Endothelial cell of umbilical vein (primary cell): ENCODE data around the gene ESYT2. TPM values are rescaled to one million over a fixed set of nuclear protein-coding genes. Genes with fewer than 3 reads are reported as not detected.

Source experiments
- BruUV-seq: library from RNA; stranded (reverse); fragments of 400-500 nt; replicated peaks from 2 replicates; lab custom pipeline; 2021; lab: Mats Ljungman, UMichigan
- CTCF ChIA-PET: fragments of 300-600, 350-600 bp; sonication (Branson Sonifier 250); formaldehyde crosslinking; loops from one replicate; lab custom pipeline; 2021; ENCODE audit warnings: antibody characterized with exemption, inconsistent platforms; lab: Charles Lee
- POLR2A ChIA-PET: fragments of 300-600, 350-600 bp; sonication (Branson Sonifier 250); formaldehyde crosslinking; loops from one replicate; lab custom pipeline; 2021; ENCODE audit warnings: antibody characterized with exemption, inconsistent platforms; lab: Charles Lee
- DNase-seq: peaks from one replicate; pipeline ENCODE4 v3.0.0-alpha.2; 2011; ENCODE audit warnings: low read depth, low spot score
- FAIRE-seq: peaks from 2 replicates; lab custom pipeline; 2011; peaks lifted over from hg19 to GRCh38; lab: Jason Lieb, UNC
- H2AFZ ChIP-seq: 2 replicates; pipeline ENCODE4 v1.6.0; 2012; ENCODE audit warnings: low read depth, low read length, control low read depth, inconsistent platforms
- H3K27ac ChIP-seq: 2 replicates; pipeline ENCODE4 v1.5.1; 2011; ENCODE audit warnings: low read depth, mild to moderate bottlenecking, control low read depth, low read length, moderate library complexity; ENCODE audit not compliant: insufficient read depth
- H3K27me3 ChIP-seq, 2 experiments: 2 replicates each; pipeline versions ENCODE4 v1.6.0 to v1.6.1; 2011; ENCODE audit warnings: low read length in 2 of 2, mixed read lengths in 1 of 2; ENCODE audit not compliant: control insufficient read depth in 2 of 2, insufficient read depth in 2 of 2
- H3K36me3 ChIP-seq, 2 experiments: 2 replicates in 1 of 2; 3 replicates in 1 of 2; pipeline ENCODE4 v1.5.1; 2011; ENCODE audit warnings: low read length in 2 of 2, mild to moderate bottlenecking in 1 of 2, moderate library complexity in 1 of 2; ENCODE audit not compliant: control insufficient read depth in 2 of 2, insufficient read depth in 2 of 2; ENCODE audit errors: extremely low read depth in 1 of 2
- H3K4me1 ChIP-seq: 3 replicates; pipeline ENCODE4 v1.5.1; 2011; ENCODE audit warnings: mild to moderate bottlenecking, low read length; ENCODE audit not compliant: control insufficient read depth, insufficient read depth; ENCODE audit errors: extremely low read depth
- H3K4me2 ChIP-seq: 2 replicates; pipeline ENCODE4 v1.6.1; 2011; ENCODE audit warnings: low read length, control low read depth, mixed read lengths; ENCODE audit not compliant: insufficient read depth
- H3K4me3 ChIP-seq, 3 experiments: fragments of 200-600 bp in 1 of 3; sonication (generic), shearing (Covaris generic) in 1 of 3; replicated peaks in 1 of 3; 2 replicates each; pipeline ENCODE4 v1.5.1; 2011 to 2016; ENCODE audit warnings: control low read depth in 3 of 3, low read length in 3 of 3, mild to moderate bottlenecking in 2 of 3, inconsistent platforms in 1 of 3, low read depth in 1 of 3, moderate library complexity in 1 of 3; ENCODE audit not compliant: insufficient read depth in 1 of 3
- H3K79me2 ChIP-seq: 2 replicates; pipeline ENCODE4 v1.6.0; 2012; ENCODE audit warnings: low read length, inconsistent platforms; ENCODE audit not compliant: control insufficient read depth, insufficient read depth
- H3K9ac ChIP-seq: replicated peaks from 2 replicates; pipeline ENCODE3; 2011; ENCODE audit warnings: low read length, control low read depth; ENCODE audit not compliant: insufficient read depth; ENCODE audit errors: extremely low read depth
- H3K9me1 ChIP-seq: replicated peaks from 3 replicates; pipeline ENCODE4 v1.6.0; 2011; ENCODE audit warnings: mild to moderate bottlenecking, low read length; ENCODE audit not compliant: control insufficient read depth, insufficient read depth; ENCODE audit errors: extremely low read depth
- H3K9me3 ChIP-seq: replicated peaks from 2 replicates; pipeline ENCODE4 v1.5.1; 2012; ENCODE audit warnings: low read length, inconsistent platforms; ENCODE audit not compliant: control insufficient read depth, insufficient read depth
- H4K20me1 ChIP-seq: replicated peaks from 2 replicates; pipeline ENCODE3; 2011; ENCODE audit warnings: mild to moderate bottlenecking, low read length; ENCODE audit not compliant: control insufficient read depth, insufficient read depth; ENCODE audit errors: extremely low read depth
- EZH2 ChIP-seq: IDR thresholded peaks from 2 replicates; pipeline ENCODE4 v1.6.1; 2012; ENCODE audit warnings: borderline replicate concordance, low read depth, mild to moderate bottlenecking, moderate library complexity, low read length, inconsistent platforms; ENCODE audit not compliant: severe bottlenecking
- FOS ChIP-seq: IDR thresholded peaks from 2 replicates; pipeline ENCODE4 v1.6.1; 2011; ENCODE audit warnings: mild to moderate bottlenecking, low read length, moderate library complexity, borderline replicate concordance; ENCODE audit not compliant: insufficient read depth
- GATA2 ChIP-seq: IDR thresholded peaks from 2 replicates; pipeline ENCODE4 v1.7.0; 2011; ENCODE audit warnings: low read depth, mild to moderate bottlenecking, moderate library complexity, mixed read lengths, low read length; ENCODE audit not compliant: insufficient read length, insufficient read depth
- JUN ChIP-seq: IDR thresholded peaks from 2 replicates; pipeline ENCODE4 v1.6.1; 2011; ENCODE audit warnings: borderline replicate concordance, low read depth; ENCODE audit not compliant: insufficient read length, insufficient read depth
- MYC ChIP-seq: IDR thresholded peaks from one replicate; pipeline ENCODE4 v1.6.1; 2011; ENCODE audit warnings: mild to moderate bottlenecking, low read depth, low read length
- POLR2A ChIP-seq: IDR thresholded peaks from 2 replicates; pipeline ENCODE4 v1.6.1; 2012; ENCODE audit warnings: low read depth, mild to moderate bottlenecking, control low read depth, low read length
- POLR2AphosphoS5 ChIP-seq: IDR thresholded peaks from 2 replicates; pipeline ENCODE4 v1.6.1; 2012; ENCODE audit warnings: low read depth, mild to moderate bottlenecking, control low read depth, low read length, moderate library complexity; ENCODE audit not compliant: insufficient read depth
- dilution Hi-C: fragments of 300-500 bp; cut with MboI; formaldehyde crosslinking; loops from one replicate; pipeline ENCODE4 v1.15.0; 2019; ENCODE audit warnings: low sequenced_read_pairs; ENCODE audit not compliant: extremely low pct_ligation_motif_present
- intact Hi-C: fragments of 100-400 bp; cut with micrococcal nuclease; formaldehyde crosslinking; loops from one replicate; pipeline ENCODE4 v1.10.0; 2022
- polyA plus RNA-seq, 4 experiments: library from polyadenylated mRNA; depleted of rRNA in 3 of 4; stranded (reverse) in 3 of 4; unstranded in 1 of 4; fragments of >200 nt; gene quantifications; 2 replicates each; pipeline versions ENCODE4 v1.2.1 to v1.2.3, GENCODE V29; 2011 to 2012; ENCODE audit warnings: missing spikeins in 1 of 4
- total RNA-seq: library from RNA; stranded (reverse); gene quantifications from 2 replicates; pipeline ENCODE4 v1.2.3, GENCODE V29; 2021
- TF ChIP-seq, protein P1 (sequence below): IDR thresholded peaks from 2 replicates; pipeline ENCODE4 v1.6.1; 2011; ENCODE audit not compliant: insufficient read depth, insufficient read length
- TF ChIP-seq, protein P2 (sequence below), 2 donors: IDR thresholded peaks; 1 replicate in 1 of 2; 2 replicates in 1 of 2; pipeline ENCODE4 v1.5.1; 2011; ENCODE audit warnings: low read length in 2 of 2, mild to moderate bottlenecking in 2 of 2, moderate library complexity in 2 of 2, control low read depth in 1 of 2, inconsistent platforms in 1 of 2, low read depth in 1 of 2; ENCODE audit not compliant: insufficient read depth in 1 of 2; ENCODE audit errors: extremely low read depth in 1 of 2

ESYT2 gene
- total and polyA plus RNA-seq, 2 donors (not counting 3 experiments of a cell fraction or from before 2014, with no cell fraction given), result 18.8 to 46.6 TPM

DNA sequence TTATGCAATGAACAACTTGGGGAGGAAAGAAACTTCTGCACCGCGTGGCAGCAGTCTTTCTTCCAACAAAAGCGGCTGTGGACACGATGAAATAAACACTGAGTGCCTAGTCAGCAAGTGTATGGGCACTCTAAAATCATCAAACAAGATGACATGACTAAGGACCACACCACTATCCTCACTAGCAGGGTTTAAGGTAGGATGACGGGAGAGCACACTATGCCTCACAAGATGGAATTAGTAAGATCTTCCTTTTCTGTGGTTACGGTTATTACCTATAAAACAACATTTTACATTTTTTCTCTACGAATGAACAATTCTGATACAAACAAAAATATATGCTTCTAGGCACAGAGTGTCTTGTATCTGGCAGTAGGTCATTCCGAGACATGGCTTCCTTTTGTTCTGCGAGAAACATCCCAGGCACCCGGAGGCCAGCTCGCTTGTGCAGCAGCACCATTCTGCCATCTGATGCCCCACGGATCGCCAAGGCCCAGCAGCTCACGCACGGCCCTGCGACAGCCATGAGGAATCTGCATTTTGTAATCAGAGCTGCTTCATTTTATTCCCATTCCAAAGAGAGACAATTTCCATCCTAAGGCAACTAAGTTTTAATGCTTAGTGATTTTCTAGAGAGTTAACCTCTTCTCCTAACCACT lies 70.6 kb downstream of the ESYT2 start:
- intact Hi-C loops, result no loop called here
- CTCF ChIA-PET, result no interaction called here

DNA sequence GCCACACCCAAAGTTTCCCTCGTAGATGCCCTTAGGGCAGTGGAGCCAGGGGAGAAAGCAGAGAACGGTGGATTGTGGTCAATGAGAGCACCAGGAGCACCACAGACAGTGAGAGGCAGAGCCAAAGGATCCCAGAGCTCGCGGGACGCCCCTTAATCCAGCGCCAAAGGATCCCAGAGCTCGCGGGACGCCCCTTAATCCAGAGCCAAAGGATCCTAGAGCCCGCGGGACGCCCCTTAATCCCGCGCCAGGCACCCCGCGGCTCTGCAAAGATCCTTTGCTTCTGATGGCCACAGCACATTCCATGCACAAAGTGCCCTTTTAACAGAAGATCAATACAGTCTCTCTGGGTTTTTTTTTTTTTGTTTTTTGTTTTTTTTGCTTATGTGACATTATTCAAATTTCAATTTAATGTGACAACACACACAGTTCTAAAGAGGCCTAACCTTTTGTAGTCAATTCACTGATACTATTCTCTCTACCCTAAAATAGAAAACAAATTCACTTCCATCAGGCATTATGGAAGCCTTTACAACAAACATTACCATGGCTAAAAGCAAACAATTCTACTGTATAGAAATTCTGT lies 71.8 kb downstream of the ESYT2 start:
- H3K9me3 ChIP-seq, result no peaks in the 10 kb centered on the region
- H2AFZ ChIP-seq, result no peak overlapping the region
- CTCF ChIA-PET, result no interaction called here
- H4K20me1 ChIP-seq, result no peaks in the 10 kb centered on the region
- H3K36me3 ChIP-seq, result peaks cover 2 to 15% of the 10 kb centered on the region in 2 experiments
- H3K27me3 ChIP-seq, result no peaks in the 10 kb centered on the region
- no TSS peak for BruUV-seq
- H3K79me2 ChIP-seq, result no peaks in the 10 kb centered on the region
- dilution Hi-C loops (no loop called here), intact Hi-C loops (no loop called here)
- POLR2A ChIA-PET, result no interaction called here
- DNase-seq (no peak), FAIRE-seq (no peak)
- H3K4me2 ChIP-seq, result no peak overlapping the region
- no peak for TF ChIP-seq GATA2
- TF ChIP-seq, protein P1, sequence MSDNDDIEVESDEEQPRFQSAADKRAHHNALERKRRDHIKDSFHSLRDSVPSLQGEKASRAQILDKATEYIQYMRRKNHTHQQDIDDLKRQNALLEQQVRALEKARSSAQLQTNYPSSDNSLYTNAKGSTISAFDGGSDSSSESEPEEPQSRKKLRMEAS, result no peak
- no peak for TF ChIP-seq FOS
- TF ChIP-seq, protein P2, sequence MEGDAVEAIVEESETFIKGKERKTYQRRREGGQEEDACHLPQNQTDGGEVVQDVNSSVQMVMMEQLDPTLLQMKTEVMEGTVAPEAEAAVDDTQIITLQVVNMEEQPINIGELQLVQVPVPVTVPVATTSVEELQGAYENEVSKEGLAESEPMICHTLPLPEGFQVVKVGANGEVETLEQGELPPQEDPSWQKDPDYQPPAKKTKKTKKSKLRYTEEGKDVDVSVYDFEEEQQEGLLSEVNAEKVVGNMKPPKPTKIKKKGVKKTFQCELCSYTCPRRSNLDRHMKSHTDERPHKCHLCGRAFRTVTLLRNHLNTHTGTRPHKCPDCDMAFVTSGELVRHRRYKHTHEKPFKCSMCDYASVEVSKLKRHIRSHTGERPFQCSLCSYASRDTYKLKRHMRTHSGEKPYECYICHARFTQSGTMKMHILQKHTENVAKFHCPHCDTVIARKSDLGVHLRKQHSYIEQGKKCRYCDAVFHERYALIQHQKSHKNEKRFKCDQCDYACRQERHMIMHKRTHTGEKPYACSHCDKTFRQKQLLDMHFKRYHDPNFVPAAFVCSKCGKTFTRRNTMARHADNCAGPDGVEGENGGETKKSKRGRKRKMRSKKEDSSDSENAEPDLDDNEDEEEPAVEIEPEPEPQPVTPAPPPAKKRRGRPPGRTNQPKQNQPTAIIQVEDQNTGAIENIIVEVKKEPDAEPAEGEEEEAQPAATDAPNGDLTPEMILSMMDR (IDR thresholded peaks at IDR 0.05; ENCODE audit: extremely low read depth in 1 of 2, insufficient read depth in 1 of 2, low read depth in 1 of 2, low read length in 2 of 2), result no peak
- no peak for TF ChIP-seq MYC
- TF ChIP-seq POLR2AphosphoS5, result no peak
- no peak for TF ChIP-seq JUN
- no peak for TF ChIP-seq EZH2
- no peak for TF ChIP-seq POLR2A
- H3K4me1 ChIP-seq, result peaks cover 6% of the 10 kb centered on the region
- no peaks in the 10 kb centered on the region for H3K9me1 ChIP-seq
- H3K4me3 ChIP-seq, result no peak overlapping the region
- H3K27ac ChIP-seq, result no peak overlapping the region
- no peak overlapping the region for H3K9ac ChIP-seq

More for the DNA sequence above, 70.6 kb downstream of the ESYT2 start:
- dilution Hi-C loops, result no loop called here
- H4K20me1 ChIP-seq, result no peaks in the 10 kb centered on the region
- BruUV-seq, result no TSS peak
- no peaks in the 10 kb centered on the region for H3K79me2 ChIP-seq
- H3K9ac ChIP-seq, result no peak overlapping the region
- no peak for TF ChIP-seq MYC
- TF ChIP-seq, protein P1, result no peak
- TF ChIP-seq EZH2, result no peak
- no peak for TF ChIP-seq GATA2
- TF ChIP-seq FOS, result no peak
- TF ChIP-seq JUN, result no peak
- no peaks in the 10 kb centered on the region for H3K9me1 ChIP-seq
- DNase-seq, result no peak
- H3K27ac ChIP-seq, result no peak overlapping the region
- H3K4me1 ChIP-seq, result peaks cover 6% of the 10 kb centered on the region
- H2AFZ ChIP-seq, result no peak overlapping the region
- H3K4me3 ChIP-seq, result no peak overlapping the region
- no peaks in the 10 kb centered on the region for H3K27me3 ChIP-seq
- peaks cover 4 to 15% of the 10 kb centered on the region in 2 experiments for H3K36me3 ChIP-seq
- no peak for FAIRE-seq
- H3K9me3 ChIP-seq, result no peaks in the 10 kb centered on the region
- H3K4me2 ChIP-seq, result no peak overlapping the region
- POLR2A ChIA-PET, result no interaction called here
